GM18499 (cell line): ENCODE data around the gene ARHGAP28.

Source experiments
- ATAC-seq: cut with Tn5 transposase; IDR thresholded peaks from one replicate; pipeline ENCODE4 v1.9.1; 2021; ENCODE audit warnings: moderate number of reproducible peaks; ENCODE audit not compliant: insufficient read depth, unreplicated experiment

The ARHGAP28 gene

GRCh38 chr18:6731222-6731596 lies 1.7 kb downstream of the ARHGAP28 start:
- ATAC-seq: no peak

- no peak for ATAC-seq
These were observed 3.4 kb downstream of the ARHGAP28 start for GRCh38 chr18:6732952-6733351.

DNA sequence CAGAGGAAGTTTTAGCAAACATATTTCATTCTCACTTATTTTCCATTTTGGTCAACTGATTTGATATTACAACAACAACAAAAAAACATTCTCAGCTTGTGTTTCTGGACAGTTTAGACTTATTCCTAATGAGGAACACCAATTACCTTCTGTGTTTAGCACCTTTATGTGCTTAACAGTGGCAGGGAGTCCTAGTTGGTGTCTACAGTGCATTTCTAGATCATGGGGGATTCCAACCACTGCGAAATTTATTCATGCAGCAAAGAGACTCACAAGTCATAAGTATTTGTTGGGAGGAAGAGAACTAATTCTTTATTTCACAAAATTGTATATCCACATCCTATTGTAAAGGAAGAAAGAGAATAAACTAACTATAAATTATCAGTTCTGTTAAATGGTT lies 4.2 kb downstream of the ARHGAP28 start:
- ATAC-seq: no peak

DNA sequence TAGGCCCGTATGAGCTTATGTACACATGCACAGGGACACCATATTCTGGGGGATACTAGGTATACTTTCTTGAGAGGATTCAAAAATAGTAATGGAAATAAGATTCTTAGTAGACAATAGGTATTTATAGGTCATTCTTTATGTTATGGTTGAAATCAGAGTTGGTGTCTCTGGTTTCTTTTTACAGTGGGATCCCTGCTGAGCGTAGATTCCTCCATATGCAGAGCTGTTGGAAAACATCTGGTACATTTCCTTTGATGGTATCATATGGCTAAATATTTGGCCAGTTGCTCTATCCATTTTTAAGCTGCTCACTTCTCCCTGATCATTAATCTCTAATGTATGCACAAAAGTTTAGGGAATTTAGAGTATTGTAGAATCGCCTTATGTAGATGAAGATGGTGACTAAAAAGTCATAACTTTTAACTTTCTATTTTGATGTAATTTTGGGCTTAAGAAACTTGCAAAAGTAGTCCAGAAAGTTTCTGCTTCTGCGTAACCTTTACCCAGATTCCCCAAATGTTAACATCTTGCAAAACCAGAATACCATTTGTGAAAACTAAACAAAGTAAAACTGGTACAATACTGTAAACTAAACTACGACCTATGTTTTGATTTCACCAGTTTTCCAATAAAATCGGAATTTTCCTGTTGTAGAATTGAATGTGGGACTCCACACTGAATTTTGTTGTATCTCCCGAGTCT lies 5.4 kb downstream of the ARHGAP28 start:
- ATAC-seq: no peak

DNA sequence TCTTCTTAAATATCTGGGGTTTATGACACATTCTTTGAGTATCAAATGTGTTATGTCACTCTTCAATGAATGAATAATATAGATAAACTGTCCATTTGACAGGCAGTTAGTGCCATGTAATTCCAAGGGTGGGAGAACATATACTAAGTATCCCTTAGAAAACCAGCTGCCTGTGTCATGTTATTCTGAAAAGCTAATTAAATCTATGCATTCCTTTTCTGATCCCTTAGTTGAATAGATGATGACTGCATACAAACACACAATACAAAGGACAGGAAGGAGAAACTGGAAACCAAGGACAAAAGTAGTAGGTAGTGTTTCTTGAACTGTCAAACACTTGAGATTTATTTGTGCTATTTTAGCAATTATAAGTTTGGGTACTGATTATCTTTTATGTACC lies 8.3 kb downstream of the ARHGAP28 start:
- no peak for ATAC-seq

GRCh38 chr18:6738622-6739021 lies 9.1 kb downstream of the ARHGAP28 start:
- no peak for ATAC-seq

DNA sequence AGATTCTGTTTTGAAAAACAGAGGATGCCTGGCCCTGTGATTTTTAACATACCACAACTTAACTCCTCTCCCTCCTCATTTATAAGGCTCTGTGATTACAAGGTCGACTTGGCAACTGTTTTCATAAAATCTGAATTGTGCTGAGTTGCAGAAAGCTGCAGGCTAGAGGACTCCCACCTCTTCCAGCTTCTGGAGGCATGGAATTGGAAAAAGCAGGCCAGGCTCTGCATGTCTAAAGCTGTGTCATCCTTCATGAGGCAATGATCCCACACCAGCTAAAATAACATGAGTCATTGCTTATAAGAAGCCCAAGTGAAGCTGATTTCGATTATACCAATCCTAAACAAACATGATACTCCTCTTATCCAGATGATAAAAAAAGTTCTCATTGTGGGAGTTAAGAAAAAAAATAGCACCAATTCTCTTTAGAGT lies 11.7 kb downstream of the ARHGAP28 start:
- ATAC-seq: no peak

- ATAC-seq: no peak
These were observed 12.3 kb downstream of the ARHGAP28 start for GRCh38 chr18:6741786-6742185.

DNA sequence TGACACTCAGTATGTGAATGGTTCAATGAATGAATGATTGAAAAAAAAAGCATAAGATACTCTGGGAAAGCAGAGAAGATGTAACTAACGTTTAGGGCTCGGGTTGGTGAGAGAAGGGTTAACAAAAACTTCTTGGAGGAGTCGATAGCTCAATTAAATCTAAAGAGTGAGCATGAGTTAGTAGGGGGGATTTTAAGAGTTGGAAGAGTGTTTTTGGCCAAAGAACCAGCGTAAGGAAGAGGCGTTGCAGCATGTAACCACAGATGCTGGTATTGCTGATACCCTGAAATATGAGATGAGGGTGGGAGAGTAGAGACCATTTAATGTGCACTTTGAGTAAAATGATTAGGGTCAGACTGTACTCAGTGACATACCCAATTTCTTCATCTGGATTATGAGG lies 14.5 kb downstream of the ARHGAP28 start:
- no peak for ATAC-seq

DNA sequence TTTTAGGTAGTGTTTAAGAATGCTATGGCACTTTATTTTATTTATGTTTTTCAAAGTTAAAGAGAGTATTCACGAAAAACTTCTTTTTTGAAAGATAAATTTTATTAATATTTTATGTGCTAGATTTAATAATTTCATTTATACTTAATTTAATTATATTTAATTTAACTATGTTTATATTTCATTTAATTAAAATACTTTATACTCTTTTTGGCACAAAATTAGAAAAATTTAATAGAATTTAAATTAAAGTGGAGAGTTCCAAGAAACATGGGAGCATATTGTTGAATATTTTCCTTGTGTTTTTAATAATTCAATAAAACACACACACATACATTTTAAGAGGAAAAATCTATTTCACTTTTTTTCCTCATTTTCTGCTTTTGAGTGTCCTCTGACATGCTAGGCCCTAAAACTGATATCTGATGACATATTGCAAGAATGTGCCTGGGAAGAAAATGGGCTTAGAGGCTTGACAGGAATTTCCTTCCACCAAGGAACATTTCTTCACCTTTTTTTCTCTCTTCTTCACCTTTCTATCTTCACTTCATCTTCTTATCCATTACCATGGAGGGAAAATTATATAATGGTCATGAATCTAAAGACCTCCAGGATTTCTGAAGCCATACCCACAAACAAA lies 15.4 kb downstream of the ARHGAP28 start:
- no peak for ATAC-seq

DNA sequence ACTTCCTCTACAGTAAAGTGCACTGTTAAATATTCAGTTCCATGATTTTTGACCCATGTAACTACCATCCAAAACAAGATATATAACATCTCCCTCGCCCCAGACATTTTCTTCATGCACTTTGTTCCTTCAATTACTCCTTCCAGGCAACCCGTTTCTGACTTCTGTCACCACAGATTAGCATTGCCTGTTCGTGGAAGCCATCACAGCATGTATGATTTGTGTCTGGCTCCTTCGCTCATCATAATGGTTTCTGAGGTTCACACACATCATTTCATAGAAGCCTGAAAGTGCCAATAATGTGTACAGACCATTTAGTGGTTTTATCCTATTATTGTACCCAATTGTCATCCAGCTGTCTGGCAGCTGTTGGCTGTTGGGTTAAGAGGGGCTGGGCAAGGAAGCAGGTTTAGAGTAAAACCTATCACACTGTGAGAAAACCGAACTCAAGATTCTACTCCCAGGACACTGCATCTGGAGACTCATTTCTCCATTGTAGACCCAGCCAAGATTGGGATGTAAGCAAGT lies 16.1 kb downstream of the ARHGAP28 start:
- no peak for ATAC-seq

DNA sequence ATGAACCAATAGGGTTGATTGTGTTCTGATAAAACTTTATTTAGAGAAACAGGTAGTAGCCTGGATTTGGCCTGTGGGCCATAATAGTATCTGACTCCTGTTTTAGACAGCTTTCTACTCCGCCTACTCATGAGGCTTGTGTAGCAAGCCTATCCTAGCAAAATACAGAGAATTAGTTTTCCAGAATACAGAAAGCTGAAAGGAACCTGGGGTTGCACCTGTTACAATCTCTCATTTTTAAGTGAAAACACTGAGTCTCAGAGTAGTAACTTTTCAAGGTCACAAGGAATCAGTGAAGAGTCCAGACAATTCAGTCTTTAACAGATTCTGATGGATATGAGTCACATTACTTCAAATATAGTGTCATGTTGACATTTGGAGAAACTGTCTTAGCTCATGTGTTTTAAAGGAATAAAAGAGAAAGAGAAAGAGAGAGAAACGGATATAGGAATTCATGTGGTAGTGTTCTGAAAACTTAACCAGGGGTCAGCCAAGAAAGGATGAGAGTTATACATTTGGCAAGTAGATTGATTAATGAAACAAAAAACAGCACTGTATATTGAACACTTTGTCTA lies 17.0 kb downstream of the ARHGAP28 start:
- ATAC-seq: no peak

DNA sequence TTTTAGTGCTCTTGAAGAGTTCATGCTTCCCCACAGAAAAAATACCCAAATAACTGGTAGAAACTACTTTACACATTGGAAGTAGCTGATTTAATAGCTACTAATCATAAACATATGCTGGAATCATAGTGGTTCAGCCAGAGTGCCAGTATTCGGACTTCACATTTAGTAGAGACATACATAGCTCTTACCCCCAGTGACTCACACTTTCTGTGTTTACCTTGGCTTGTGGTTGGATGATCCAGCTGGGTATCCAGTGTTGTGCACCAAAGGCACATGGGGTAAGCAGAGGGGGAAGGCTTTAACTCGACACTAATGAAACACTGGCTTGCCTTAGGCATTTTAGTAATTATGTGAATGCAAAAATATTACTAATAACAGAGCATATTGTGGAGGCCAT lies 18.1 kb downstream of the ARHGAP28 start:
- no peak for ATAC-seq

- no peak for ATAC-seq
These were observed 18.7 kb downstream of the ARHGAP28 start for GRCh38 chr18:6748241-6748640.

GRCh38 chr18:6750411-6750810 lies 20.9 kb downstream of the ARHGAP28 start:
- no peak for ATAC-seq

DNA sequence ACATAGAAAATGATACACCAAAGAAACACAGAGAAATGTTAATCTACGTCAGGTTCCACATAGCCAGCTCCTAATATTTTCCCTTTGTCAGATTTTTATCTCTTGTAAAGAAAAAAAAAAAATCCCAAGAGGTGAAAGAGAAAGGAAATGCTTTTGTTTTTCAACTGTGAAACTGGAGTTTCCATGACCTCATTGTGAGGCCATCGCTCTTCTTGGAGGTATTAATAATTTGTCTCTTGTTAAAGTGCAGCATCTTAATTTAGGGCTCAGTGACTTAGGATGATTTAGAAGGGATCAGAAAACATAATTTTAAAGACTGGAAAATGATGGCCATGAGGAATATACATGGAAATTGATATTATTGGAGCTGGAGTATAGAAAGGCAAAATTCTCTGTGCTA lies 21.7 kb downstream of the ARHGAP28 start:
- no peak for ATAC-seq

- no peak for ATAC-seq
These were observed 22.8 kb downstream of the ARHGAP28 start for GRCh38 chr18:6752202-6752860.

DNA sequence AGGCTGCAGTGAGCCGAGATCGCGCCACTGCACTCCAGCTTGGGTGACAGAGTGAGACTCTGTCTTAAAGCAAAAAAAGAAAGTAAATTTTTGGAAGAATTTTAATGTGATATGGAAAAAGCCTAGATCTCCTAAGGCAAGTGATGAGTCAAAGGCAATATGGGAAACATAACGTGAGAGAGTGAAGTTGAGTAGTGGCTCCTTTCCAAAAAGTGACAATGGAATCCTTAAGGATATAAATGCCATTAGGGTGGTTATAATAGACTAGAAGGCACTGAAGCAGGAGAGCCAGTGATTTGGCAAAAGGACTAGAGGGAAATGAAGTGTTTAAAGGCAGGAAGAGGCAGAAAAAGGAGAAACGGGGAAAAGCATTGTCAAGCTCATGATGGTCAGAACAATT lies 25.6 kb downstream of the ARHGAP28 start:
- no peak for ATAC-seq

GRCh38 chr18:6757931-6758330 lies 28.4 kb downstream of the ARHGAP28 start:
- no peak for ATAC-seq

DNA sequence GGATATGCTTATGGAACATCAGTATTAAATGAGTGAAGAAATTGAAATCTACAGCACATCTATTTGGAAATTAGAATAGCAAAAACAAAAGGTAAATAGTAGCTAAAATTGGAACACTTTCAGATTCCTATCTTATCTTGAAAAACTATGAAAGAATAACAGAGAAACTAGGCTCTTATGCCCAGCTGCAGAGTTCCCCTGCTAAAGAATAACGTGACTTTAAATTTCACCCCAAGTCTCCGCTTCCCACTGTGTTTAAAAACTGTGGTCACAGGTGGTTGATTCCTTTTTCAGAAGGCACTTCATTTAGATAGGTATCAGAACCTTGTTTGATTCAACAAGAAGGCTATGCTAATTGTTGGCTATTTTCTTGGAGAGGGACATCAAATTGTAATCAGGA lies 30.1 kb downstream of the ARHGAP28 start:
- ATAC-seq: no peak

DNA sequence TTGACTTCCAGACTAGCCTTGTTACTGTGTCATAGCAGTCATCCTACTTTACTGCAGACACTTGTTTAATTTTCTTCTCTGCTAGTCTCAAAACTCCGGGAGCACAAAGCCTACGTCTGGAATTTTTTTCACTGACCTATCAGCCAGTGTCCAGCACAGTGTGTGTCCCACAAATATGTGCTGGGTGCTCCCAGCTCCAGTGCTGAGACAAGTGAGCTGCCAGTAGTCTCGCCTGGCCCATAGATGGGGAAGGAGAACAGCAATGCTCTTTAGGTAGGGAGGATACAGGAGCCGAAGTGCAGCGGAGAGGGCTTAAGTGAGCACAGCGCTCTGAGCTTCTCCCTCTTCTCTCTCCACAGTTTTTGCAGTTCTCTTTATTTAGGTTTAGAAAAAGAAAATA lies 34.0 kb downstream of the ARHGAP28 start:
- no peak for ATAC-seq
